MG63 (cell line): ENCODE measurements around the gene SLC15A3. TPM values are rescaled to one million over a fixed set of nuclear protein-coding genes. Genes with fewer than 3 reads are reported as not detected.
"Not testable (repeated sequence)": the region's sequence is repeated elsewhere in the genome, so short reads cannot be mapped to it uniquely, and the experiment has no call there.

Source experiments
- DNase-seq: peaks from one replicate; pipeline ENCODE4 v3.0.0-alpha.2; 2020
- H3K27me3 ChIP-seq: fragments of 250-450 bp; sonication (Bioruptor Pico); 2 replicates; pipeline ENCODE4 v1.5.1; 2020; ENCODE audit warnings: mild to moderate bottlenecking, moderate library complexity
- H3K36me3 ChIP-seq: fragments of 250-450 bp; sonication (Bioruptor Pico); 2 replicates; pipeline ENCODE4 v1.5.1; 2020; ENCODE audit warnings: mild to moderate bottlenecking, moderate library complexity
- H3K4me3 ChIP-seq: fragments of 250-450 bp; sonication (Bioruptor Pico); 2 replicates; pipeline ENCODE4 v1.5.1; 2020; ENCODE audit warnings: mild to moderate bottlenecking, moderate library complexity
- H3K9me3 ChIP-seq: fragments of 250-450 bp; sonication (Bioruptor Pico); 2 replicates; pipeline ENCODE4 v1.5.1; 2020; ENCODE audit warnings: mild to moderate bottlenecking, moderate library complexity
- total RNA-seq: library from RNA; depleted of rRNA; stranded (reverse); fragments of >200 nt; shearing (Covaris generic); gene quantifications from 2 replicates; pipeline ENCODE4 v1.2.3, GENCODE V29; 2014; ENCODE audit warnings: low replicate concordance

SLC15A3 gene
- total RNA-seq, 1 experiment from 2014 or later: not detected

- DNase-seq: no peak
- H3K4me3 ChIP-seq: no peak overlapping the region
- no peaks in the 10 kb centered on the region for H3K9me3 ChIP-seq
- H3K27me3 ChIP-seq: no peaks in the 10 kb centered on the region
- no peaks in the 10 kb centered on the region for H3K36me3 ChIP-seq
Observed at GRCh38 chr11:60982184-60982583, 30.2 kb upstream of the SLC15A3 start.

- Histone ChIP-seq H3K27me3 (no peaks in the 10 kb centered on the region), H3K36me3 (no peaks in the 10 kb centered on the region), H3K9me3 (no peaks in the 10 kb centered on the region), H3K4me3 (no peak overlapping the region)
- DNase-seq: no peak
Observed at GRCh38 chr11:60981515-60981914, 29.5 kb upstream of the SLC15A3 start.

- H3K9me3 ChIP-seq: no peaks in the 10 kb centered on the region
- no peak for DNase-seq
- H3K36me3 ChIP-seq: no peaks in the 10 kb centered on the region
- no peaks in the 10 kb centered on the region for H3K27me3 ChIP-seq
- H3K4me3 ChIP-seq: no peak overlapping the region
Observed at GRCh38 chr11:60978546-60979380, 26.8 kb upstream of the SLC15A3 start.

- H3K9me3 ChIP-seq: no peaks in the 10 kb centered on the region
- no peak for DNase-seq
- H3K36me3 ChIP-seq: no peaks in the 10 kb centered on the region
- no peaks in the 10 kb centered on the region for H3K27me3 ChIP-seq
- no peak overlapping the region for H3K4me3 ChIP-seq
Observed at GRCh38 chr11:60977836-60978235, 25.9 kb upstream of the SLC15A3 start.

- Histone ChIP-seq H3K36me3 (no peaks in the 10 kb centered on the region), H3K27me3 (no peaks in the 10 kb centered on the region), H3K9me3 (no peaks in the 10 kb centered on the region), H3K4me3 (no peak overlapping the region)
- no peak for DNase-seq
Observed at GRCh38 chr11:60977224-60977623, 25.2 kb upstream of the SLC15A3 start.

GRCh38 chr11:60974726-60975125 is 22.8 kb upstream of the SLC15A3 start:
- H3K9me3 ChIP-seq: no peaks in the 10 kb centered on the region
- no peak overlapping the region for H3K4me3 ChIP-seq
- H3K27me3 ChIP-seq: no peaks in the 10 kb centered on the region
- no peak for DNase-seq
- no peaks in the 10 kb centered on the region for H3K36me3 ChIP-seq

- not testable (repeated sequence) for H3K9me3 ChIP-seq, H3K4me3 ChIP-seq, DNase-seq, H3K27me3 ChIP-seq, H3K36me3 ChIP-seq
Observed at GRCh38 chr11:60974316-60974715, 22.3 kb upstream of the SLC15A3 start.

- H3K4me3 ChIP-seq: no peak overlapping the region
- peaks cover 3% of the 10 kb centered on the region; the same call in 1 of the 2 replicates for H3K9me3 ChIP-seq
- no peaks in the 10 kb centered on the region for H3K36me3 ChIP-seq
- no peaks in the 10 kb centered on the region for H3K27me3 ChIP-seq
- DNase-seq: no peak
Observed at GRCh38 chr11:60973699-60974098, 21.7 kb upstream of the SLC15A3 start.

GRCh38 chr11:60972182-60973030 is 20.4 kb upstream of the SLC15A3 start:
- H3K27me3 ChIP-seq: no peaks in the 10 kb centered on the region
- H3K9me3 ChIP-seq: peaks cover 12% of the 10 kb centered on the region
- no peaks in the 10 kb centered on the region for H3K36me3 ChIP-seq
- no peak overlapping the region for H3K4me3 ChIP-seq
- DNase-seq: no peak

- Histone ChIP-seq H3K4me3 (no peak within 1 kb of the TSS), H3K27me3 (no peaks in the 10 kb centered on the region), H3K9me3 (peaks cover 12% of the 10 kb centered on the region), H3K36me3 (no peaks in the 10 kb centered on the region)
- DNase-seq: no peak
Observed at GRCh38 chr11:60971520-60971919, 19.5 kb upstream of the SLC15A3 start, which contains the start of gene CD6. CD6 (plus strand) TSS chr11:60971680; CDS start chr11:60971866, 186 bp downstream.

- Histone ChIP-seq H3K4me3 (no peak overlapping the region), H3K27me3 (no peaks in the 10 kb centered on the region), H3K9me3 (peaks cover 12% of the 10 kb centered on the region), H3K36me3 (no peaks in the 10 kb centered on the region)
- DNase-seq: no peak
Observed at GRCh38 chr11:60970890-60971289, 18.9 kb upstream of the SLC15A3 start.

GRCh38 chr11:60970369-60970774 is 18.4 kb upstream of the SLC15A3 start:
- Histone ChIP-seq H3K27me3 (no peaks in the 10 kb centered on the region), H3K9me3 (peaks cover 12% of the 10 kb centered on the region), H3K36me3 (no peaks in the 10 kb centered on the region), H3K4me3 (no peak overlapping the region)
- DNase-seq: peak; percentile 26

- H3K4me3 ChIP-seq: no peak overlapping the region
- no peaks in the 10 kb centered on the region for H3K27me3 ChIP-seq
- no peak for DNase-seq
- H3K9me3 ChIP-seq: peaks cover 12% of the 10 kb centered on the region
- no peaks in the 10 kb centered on the region for H3K36me3 ChIP-seq
Observed at GRCh38 chr11:60968223-60968622, 16.2 kb upstream of the SLC15A3 start.

- no peaks in the 10 kb centered on the region for H3K36me3 ChIP-seq
- H3K4me3 ChIP-seq: no peak overlapping the region
- H3K9me3 ChIP-seq: peaks cover 12% of the 10 kb centered on the region
- H3K27me3 ChIP-seq: no peaks in the 10 kb centered on the region
- DNase-seq: no peak
Observed at GRCh38 chr11:60966890-60967289, 14.9 kb upstream of the SLC15A3 start.

- no peak for DNase-seq
- Histone ChIP-seq H3K9me3 (peaks cover 12% of the 10 kb centered on the region), H3K27me3 (no peaks in the 10 kb centered on the region), H3K36me3 (no peaks in the 10 kb centered on the region), H3K4me3 (no peak overlapping the region)
Observed at GRCh38 chr11:60964801-60965200, 12.8 kb upstream of the SLC15A3 start.

GRCh38 chr11:60960405-60960804 is 8.4 kb upstream of the SLC15A3 start:
- Histone ChIP-seq H3K36me3 (no peaks in the 10 kb centered on the region), H3K9me3 (no peaks in the 10 kb centered on the region), H3K27me3 (no peaks in the 10 kb centered on the region), H3K4me3 (no peak overlapping the region)
- DNase-seq: no peak

GRCh38 chr11:60959431-60959830 is 7.5 kb upstream of the SLC15A3 start:
- H3K9me3 ChIP-seq: no peaks in the 10 kb centered on the region
- H3K27me3 ChIP-seq: no peaks in the 10 kb centered on the region
- H3K36me3 ChIP-seq: no peaks in the 10 kb centered on the region
- no peak overlapping the region for H3K4me3 ChIP-seq
- no peak for DNase-seq
